Umbilical cord (tissue), 2 donors: ENCODE measurements around the gene ZNF319. TPM values are rescaled to one million over a fixed set of nuclear protein-coding genes. Genes with fewer than 3 reads are reported as not detected.
"Not testable (repeated sequence)": the region's sequence is repeated elsewhere in the genome, so short reads cannot be mapped to it uniquely, and the experiment has no call there.

Source experiments
- DNase-seq: peaks from one replicate; pipeline ENCODE4 v3.0.0-alpha.2; 2015; ENCODE audit warnings: low spot score
- total RNA-seq: library from RNA; depleted of rRNA; stranded (reverse); fragments of >200 nt; gene quantifications from one replicate; pipeline ENCODE4 v1.2.3, GENCODE V29; 2014; ENCODE audit warnings: low replicate concordance; ENCODE audit not compliant: insufficient read depth

The ZNF319 gene
- total RNA-seq, 1 donor from 2014 or later: 12.0 TPM

DNA sequence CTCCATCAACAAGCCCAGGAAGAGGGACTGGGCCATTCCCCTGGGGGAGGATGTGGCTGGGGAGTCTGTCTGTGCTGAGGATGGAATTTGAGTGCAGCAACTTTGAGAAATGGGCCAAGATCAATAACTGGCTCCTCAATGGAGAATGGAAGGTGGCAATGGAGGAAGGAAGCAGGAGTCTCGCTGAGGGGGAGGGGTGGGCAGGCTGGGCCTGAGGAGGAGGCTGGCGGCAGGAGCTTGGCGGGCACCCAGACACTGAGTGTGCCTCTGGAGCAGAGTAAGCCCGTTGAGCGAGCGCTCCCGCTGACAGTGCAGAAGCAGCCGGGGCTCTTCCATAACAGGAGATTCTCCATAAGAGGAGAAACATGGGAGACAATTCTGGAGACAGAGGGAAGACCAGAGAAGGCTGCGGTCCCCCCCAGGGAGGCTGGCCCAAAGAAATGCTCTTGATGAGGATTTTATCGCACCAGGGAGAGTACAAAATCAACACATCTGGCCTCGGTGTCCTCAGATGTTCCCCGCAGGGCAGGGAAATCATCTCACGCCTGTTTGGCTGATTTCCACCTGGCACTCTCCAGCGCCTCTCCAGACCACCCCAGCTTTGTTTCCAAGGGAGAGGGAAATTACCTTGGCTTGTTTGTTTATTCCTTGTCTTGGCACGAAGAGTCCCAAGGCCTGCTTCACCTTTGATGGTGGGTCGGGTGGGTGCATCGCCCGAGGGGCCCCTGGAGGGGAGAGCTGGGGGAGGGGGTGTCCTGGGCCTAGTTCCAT lies 22.3 kb upstream of the ZNF319 start:
- peak; percentile 93 for DNase-seq

DNA sequence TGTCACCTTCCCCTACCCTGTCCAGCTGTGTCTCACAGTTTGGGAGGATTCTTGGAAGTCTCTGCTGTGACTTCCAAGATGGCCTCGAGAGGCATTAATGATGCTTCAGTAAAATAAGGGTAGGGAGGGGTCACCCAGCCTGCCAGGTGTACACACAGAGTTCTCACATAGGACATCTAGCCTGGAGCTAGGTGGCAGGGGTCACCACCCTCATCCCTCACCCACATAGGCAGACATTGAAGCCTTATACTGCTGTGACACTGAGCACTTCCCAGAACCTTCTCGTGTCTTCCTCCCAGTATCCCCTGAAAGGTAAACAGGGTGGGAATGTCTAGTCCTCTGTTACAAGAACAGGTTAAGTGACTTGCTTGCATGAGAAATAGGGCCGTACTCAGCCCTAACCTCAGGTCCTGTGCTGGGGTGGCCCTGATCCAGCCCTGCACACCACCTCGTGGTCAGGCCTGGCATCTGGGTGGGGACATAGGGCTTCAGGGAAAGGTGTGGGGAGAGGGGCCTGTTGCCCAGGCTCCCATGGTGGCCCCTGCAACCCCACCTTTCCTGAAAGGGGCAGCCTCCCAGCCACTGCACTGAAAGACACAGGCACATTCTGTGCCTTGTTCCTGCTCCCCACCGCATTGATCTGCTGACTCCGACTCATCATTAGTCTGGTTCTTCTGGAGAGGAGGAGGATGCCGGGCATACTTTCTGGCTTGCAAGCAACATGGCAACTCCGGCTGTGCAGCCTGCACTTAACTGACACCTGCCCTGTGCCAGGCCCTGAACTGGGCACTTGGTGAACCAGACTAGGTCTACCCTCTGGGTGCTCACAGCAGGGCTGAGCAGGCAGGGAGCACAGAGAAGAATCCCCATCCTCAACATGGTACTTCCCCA lies 21.4 kb upstream of the ZNF319 start:
- DNase-seq: no peak

DNA sequence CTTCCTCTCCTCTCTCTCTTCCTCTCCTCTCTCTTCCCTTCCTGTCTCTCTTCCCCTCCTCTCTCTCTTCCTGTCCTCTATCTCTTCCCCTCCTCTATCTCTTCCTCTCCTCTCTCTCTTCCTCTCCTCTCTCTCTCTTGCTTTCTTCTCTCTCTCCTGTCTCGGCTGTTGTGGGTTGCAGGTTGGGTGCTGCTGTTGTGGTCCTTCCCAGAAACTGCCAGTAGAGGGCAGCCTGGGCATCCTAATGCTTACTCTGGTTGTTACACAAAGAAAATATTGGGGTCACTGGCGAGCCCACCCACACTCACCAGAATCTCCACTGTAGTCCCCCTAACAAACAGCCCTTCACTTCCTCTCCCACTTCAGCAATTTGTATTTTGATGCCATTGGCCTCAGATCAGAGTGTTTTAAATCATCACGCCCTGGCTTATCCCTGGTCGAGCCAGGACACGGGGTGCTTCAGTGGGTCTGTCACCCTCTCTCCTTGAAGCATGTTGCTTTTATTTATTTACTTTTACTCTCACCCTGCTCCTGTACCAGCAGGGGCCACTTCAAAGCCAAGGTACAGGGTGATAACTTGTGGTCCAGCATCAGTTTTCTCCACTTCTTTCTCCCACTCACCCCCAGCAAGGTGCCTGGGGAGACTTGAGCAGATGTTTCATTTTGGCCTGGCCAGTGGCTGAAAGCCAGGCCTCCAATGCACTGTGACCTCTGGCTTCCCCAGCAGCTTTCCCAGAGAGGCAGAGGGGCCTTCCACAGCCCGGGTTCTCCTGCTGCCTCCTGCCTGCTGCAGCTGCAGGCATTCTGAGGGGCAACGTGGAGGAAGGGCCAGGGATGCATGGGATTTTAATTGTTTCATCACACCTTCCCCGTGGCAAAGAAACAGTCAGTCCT lies 20.4 kb upstream of the ZNF319 start:
- peak; percentile 64 for DNase-seq

DNA sequence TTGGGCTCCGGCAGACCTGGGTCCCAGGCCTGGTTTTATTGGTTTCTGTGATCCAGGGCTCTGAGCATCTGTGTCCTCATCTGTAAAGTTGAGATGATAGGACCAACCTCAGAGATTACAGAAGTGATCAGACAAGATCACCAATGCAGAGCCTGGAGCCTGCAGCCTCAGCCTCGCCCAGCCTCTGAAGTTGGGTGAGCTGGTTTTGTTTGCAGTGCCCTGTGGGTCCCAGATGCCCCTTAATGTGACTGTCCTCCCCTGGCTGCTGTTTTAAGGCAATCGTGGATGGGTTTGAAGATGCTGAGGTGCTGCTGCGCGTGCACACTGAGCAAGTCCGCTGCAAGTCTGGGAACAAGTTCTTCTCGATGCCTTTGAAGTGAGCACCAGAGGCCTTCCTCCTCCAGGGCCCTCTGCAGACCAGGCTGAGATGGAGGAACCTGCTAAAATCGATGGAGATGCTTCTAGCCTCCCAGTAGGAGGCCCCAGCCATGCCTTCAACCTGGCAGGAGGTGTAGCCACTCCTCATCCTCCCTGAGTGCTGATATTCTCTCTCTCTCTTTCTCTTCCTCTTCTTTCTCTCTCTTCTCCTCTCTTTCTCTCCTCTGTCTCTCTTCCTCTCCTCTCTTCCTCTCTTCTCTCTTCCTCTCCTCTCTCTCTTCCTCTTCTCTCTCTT lies 19.5 kb upstream of the ZNF319 start:
- no peak for DNase-seq

DNA sequence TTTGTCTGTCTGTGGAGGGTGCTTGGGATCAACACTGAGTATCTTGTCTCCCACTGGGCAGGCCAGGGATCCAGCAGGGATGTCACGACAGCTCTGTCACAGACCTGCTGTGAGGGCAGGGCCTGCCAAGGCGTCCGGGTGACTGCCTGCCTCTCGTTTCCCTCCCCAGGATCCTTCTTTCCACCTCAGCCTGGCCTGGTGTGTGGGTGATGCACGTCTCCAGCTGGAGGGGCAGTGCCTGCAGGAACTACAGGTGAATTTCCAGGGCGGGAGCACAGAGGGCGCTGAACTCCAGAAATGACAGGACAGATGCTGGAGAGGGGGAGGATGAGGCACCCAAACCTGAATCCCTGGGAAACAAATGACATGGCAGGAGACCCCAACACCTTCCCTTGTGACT lies 18.3 kb upstream of the ZNF319 start:
- no peak for DNase-seq

DNA sequence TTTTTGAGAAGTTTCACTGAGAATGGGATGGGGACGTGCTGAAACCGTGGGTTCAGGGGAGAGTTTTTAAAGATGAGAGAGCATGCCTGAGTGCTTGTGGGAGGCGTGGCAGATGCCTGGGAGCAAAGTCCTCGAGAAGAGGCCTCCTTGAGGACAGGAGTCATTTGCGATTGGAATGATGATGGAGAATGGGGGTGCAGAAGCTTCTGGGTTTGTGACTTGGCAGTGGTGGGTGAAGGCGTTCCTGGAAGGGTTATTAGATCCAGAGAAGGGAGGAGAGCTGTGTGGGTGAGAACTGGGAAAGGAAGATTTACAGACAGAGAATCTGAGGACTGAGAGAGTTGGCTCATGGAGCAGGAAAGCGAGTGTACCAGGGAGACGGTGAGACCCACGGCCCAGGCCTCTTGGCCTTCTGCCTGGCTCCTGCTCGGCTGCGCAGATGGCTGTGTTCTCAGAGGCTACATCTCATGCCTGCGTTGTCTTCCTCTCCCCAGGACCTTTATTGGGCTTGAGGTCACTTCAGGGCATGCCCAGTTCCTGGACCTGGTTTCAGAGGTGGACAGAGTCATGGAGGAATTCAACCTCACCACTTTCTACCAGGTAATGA lies 16.5 kb upstream of the ZNF319 start:
- no peak for DNase-seq

DNA sequence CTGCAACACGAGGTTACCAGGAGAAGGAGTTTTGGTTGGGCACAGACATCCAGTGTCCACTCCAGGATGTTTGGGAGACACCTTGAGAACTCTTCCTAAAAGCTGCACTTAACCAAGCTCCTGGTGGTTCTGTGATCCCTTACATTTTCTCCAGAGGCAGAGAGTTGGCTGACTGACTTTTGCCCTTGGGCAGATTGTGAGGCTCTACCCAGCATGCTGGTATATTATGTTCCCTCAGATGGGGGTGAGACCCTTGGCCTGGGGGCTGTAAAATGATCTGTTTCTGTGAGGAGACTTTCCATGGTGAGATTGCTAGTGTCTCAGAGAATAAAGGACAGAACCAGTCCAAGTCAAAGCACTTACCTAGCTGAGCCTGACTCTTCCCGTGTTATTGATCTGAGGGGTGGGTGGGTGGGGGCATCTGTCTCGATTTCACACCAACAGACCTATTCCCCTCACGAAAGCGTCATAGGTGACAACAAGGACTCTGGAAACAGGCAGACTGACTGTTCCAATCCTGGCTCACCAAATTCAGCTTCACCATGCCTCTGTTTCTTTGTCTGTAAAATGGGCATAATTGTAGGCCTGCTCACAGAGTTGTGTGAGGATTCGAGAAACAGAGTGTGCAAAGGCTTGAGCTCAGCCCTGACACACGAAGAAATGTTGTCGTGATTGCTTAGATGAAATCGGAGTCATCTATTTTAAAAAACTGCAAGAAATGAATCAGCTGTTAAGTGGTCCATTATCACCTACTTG lies 12.9 kb upstream of the ZNF319 start:
- DNase-seq: no peak

DNA sequence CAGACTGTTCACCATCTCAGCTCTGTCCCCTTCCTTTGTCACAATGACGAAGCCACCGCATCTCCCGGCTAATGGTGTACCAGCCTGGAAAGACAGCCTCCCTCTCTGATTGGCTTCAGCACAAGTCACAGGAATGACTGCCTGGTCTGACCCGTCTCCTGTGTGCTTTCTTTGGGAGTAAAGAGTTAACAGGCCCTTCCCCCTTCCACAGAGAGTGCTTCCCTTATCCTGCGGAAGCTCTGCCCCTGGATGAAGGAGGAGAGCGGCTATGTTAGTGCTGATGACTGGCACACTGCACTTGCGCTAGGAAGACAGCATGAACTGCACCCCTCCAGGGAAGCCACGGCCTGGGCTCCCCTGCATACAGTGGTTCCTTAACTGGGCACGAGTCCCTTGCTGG lies 12.0 kb upstream of the ZNF319 start:
- no peak for DNase-seq

DNA sequence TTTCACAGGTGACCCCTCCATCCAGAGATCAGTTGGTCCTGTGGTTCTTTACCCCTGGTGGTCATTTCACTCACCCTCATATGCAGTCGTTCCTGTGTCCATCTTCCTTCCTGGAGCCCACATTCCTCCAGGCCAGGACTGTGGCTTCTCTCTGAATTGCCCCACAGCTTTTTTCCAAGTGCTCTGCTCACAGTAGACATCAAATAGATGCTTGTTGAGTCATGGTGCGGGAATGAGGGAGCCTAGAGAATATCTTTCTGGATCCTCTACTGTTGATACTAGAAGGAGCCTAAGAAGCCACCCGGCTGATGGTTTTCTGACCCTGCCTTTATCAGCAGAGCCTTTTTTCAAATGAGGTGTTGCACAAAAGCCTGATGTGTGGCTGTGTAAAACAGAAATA lies 11.2 kb upstream of the ZNF319 start:
- DNase-seq: peak; percentile 71

DNA sequence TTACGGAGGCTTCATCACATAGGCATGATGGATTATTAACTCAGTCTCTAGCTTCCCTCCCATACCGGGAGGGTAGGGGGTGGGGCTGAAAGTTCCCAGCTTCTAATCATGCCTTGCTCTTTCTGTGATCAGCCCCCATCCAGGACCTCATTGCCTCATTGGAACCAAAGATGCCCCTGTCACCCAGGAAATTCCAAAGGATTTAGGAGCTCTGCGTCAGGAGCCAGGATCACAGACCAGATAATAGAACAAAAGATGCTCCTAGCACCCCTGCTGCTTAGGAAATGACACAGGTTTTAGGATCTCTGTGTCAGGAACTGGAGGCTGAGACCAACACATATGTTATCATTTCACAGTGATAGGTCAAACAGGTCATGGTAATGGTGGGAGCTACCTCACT lies 10.4 kb upstream of the ZNF319 start:
- no peak for DNase-seq

DNA sequence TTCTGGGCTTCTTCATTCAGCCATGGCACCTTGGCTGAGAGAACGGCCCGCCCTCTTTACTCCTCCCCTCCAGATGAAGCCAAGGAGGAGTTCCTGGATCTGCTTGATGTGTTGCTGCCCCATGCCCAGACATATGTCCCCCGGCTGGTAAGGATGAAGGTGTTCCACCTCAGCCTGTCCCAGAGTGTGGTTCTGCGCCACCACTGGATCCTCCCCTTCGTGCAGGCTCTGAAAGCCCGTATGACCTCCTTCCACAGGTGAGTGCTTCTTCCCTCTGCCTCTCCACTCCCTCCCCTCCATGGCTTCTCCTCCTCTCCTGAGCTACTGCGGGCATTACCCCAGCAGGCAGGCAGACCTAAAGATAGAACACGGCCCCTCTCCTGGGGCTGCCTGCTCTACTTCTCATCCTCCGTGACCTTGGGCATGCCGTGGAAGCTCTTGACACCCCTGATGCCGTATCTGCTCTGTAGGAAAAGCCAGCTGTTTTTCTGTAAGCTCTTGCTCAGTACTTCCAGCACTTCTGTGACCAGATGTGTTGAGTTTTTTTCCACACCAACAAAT lies 9.5 kb upstream of the ZNF319 start:
- DNase-seq: no peak

DNA sequence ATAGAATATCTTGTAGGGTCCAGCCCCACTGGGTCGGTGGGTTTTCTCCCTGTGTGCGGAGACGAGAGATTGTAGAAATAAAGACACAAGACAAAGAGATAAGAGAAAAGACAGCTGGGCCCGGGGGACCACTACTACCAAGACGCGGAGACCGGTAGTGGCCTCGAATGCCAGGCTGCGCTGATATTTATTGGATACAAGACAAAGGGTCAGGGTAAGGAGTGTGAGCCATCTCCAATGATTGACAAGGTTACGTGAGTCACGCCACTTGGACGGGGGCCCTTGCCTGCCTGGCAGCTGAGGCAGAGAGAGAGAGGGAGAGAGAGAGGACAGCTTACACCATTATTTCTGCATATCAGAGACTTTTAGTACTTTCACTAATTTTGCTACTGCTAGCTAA lies 4.3 kb upstream of the ZNF319 start:
- not testable (repeated sequence) for DNase-seq

DNA sequence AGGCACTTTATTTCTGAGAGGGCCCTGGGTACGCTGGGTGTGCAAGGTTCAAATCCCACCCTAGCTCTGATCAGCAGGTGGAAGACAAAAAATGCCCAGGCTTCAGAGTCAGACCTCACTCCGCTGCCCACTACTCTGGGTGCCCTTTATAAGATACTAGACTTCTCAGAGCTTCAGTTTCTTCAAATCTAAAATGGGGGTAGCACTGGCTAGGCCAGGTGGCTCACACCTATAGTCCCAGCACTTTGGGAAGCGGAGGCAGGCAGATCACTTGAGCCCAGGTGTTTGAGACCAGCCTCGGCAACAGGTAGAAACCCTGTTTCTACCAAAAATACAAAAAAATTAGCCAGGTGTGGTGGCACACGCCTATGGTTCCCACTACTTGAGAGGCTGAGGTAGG lies 2.5 kb upstream of the ZNF319 start:
- no peak for DNase-seq

DNA sequence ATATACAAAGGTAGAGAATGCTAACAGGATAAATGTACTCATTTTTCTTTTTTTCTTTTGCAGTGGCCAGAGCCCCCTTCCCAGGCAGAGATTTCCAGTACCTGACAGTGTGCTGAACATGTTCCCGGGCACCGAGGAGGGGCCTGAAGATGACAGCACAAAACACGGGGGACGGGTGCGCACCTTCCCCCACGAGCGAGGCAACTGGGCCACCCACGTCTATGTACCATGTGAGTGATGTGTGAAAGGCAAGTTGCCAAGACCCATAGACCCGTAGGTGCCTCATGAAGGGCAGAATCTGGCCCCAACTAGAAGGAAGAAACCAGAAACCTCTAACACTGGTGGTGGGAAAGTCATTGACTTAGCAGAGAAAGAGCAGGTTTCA lies 1.9 kb upstream of the ZNF319 start:
- DNase-seq: no peak

DNA sequence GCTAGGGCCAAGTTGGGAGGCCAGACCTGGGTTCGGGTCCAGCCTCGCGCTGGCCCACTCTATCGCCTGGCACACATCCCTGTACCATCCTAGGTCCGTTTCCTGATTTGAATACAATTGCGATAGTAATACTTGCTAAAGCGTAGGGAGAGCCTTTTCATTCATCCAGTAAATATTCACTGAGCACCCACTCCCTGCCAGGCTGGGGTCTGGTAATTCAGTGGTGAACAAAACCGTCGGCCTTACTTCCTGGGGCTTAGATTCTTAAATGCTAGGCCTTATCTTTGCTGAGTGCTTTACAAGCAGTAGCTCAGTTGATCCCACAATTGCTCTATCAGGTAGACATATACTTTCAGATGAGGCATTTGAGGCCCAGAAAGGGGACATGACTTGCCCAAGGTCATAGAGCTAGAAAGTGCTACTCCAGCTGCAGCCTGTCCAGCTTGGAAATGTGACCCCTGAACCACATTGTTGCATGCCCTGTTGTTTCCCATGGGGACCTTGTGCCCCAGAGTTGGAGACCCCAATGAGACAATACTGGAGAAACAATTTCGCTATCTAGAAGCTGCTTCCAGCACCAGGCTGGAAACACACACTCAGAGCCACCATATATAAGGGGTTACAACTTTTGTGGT lies 1.4 kb upstream of the ZNF319 start:
- DNase-seq: no peak

DNA sequence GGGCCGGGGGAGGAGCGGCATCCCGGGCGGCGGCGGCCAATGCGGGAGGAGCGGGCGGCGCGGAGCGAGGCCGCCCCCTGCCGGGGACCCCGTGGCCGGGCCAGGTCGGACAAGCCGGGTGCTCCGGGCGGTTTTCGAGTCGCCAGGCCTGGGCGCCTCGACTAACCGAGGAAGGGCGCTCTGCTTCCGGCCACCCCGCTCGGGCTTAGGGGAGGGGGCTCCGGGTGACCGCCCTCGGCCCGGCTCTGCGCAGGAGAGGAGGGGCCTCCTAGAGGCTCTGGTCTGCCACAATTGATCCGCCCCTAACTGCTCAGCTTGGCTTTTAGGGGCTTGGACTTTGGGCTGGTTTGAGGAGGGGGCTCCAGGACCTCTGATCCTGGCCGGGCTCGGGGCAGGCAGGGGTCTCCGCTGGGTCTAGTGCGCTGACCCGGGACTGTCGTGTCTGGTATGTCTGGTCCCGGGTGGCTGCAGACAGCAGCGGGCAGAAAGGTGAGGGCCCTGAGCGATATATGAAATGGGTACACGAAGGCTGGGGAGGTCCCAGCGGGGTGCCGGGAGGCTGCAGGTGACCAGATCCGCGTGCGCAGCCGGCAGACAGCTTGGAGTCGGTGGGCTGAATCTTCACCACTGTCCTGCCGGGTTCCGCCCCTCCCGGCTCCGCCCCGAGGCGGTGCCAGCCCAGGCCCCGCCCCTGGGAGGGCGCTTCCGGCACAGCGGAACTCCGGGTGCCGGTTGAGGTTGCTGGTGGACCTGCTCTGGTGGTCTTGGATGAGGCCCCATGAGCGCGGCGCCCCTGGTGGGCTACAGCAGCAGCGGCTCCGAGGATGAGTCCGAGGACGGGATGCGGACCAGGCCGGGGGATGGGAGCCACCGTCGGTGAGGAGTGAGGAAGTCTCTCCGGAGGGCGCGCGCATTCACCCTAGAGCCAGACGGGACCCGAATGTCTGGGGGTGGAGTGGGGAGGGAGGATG lies 519 bp upstream of the ZNF319 start, which contains the start of gene USB1:
Gene USB1 (plus strand): TSS at position 702 of the 971 bp plus-strand sequence. CDS start 77 bp downstream, at position 779.
- peak; percentile 87 for DNase-seq

DNA sequence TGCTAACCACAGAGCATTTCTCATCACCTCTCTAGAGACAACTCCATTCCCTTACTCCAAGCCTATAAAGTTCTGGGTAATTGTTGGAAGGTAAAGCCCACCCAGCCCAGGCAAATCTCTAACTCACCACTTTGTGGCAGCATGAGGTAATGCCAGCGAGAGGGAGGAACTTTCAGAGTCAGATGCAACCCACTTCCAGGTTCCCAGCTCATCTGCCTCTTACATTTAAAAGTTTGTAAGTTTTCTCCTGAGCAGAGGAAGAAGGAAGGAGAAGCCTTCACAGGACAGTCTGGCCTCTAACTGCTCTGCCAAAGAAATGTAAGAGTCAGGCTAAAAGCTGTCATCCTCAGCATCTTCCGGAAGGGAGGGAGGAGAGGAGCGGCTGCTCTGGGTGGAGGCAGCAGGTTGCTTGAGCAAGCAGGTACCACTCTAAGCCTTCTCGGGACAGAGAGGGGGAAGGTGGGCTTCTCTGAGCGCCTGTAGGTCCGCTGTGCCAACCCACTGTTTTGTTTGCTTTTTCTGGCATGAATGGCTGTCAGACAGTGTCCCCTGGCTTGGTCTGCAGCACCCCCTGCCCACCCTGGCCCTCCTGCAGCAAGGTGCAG lies 1.0 kb downstream of the ZNF319 start:
- DNase-seq: peak; percentile 54

DNA sequence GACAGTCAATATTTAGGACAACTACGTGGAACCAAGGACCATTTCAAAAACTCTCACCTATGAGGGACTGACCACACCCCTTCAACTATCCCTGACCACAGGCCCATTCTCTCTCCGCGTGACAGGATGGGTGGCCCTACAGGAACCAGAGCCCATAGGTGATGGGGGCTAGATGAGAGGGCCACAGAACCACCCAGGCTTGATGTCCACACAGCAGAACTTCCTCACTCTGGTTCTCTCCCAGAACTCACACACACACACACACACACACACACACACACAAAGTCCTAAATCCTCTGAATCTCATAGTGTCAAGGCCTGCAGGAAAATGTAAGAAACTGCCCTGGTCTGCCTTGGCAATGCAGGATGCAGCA lies 1.5 kb downstream of the ZNF319 start:
- DNase-seq: no peak
